GM12878 (cell line): ENCODE data around the gene TBC1D3I. TPM values are rescaled to one million over a fixed set of nuclear protein-coding genes. Genes with fewer than 3 reads are reported as not detected.
"Not testable (repeated sequence)": the region's sequence is repeated elsewhere in the genome, so short reads cannot be mapped to it uniquely, and the experiment has no call there.

Experiments used
- ATAC-seq: fragments of 200-7000 bp; cut with Tn5 transposase; 3 replicates; pipeline ENCODE4 v1.9.1; 2020; ENCODE audit warnings: mild to moderate bottlenecking, moderate library complexity
- BruUV-seq: library from RNA; stranded (reverse); fragments of 400-500 nt; replicated peaks from 2 replicates; lab custom pipeline; 2021; lab: Mats Ljungman, UMichigan
- CTCF ChIA-PET: fragments of 300-600 bp; sonication (Branson Sonifier 250); formaldehyde crosslinking; extraction: SDS; loops from one replicate; lab custom pipeline; 2021; ENCODE audit warnings: inconsistent platforms; lab: Yijun Ruan, JAX
- POLR2A ChIA-PET: fragments of 350-600 bp; formaldehyde crosslinking; extraction: SDS; loops from one replicate; lab custom pipeline; 2021; ENCODE audit warnings: inconsistent platforms; lab: Charles Lee
- RAD21 ChIA-PET: fragments of 300-600 bp; sonication (Branson Sonifier 250); formaldehyde crosslinking; loops from one replicate; lab custom pipeline; 2023; ENCODE audit warnings: antibody characterized with exemption; ENCODE audit not compliant: unreplicated experiment; lab: Charles Lee
- SMC1A ChIA-PET: fragments of 300-600 bp; sonication (Branson Sonifier 250); formaldehyde crosslinking; loops from one replicate; lab custom pipeline; 2023; ENCODE audit not compliant: unreplicated experiment, uncharacterized antibody; lab: Charles Lee
- DNase-seq: peaks from one replicate; pipeline ENCODE4 v3.0.0-alpha.2; 2011; ENCODE audit warnings: low read depth, low spot score
- FAIRE-seq: peaks from 3 replicates; lab custom pipeline; 2011; peaks lifted over from hg19 to GRCh38; lab: Jason Lieb, UNC
- H2AFZ ChIP-seq: 2 replicates; pipeline ENCODE4 v1.6.0; 2011; ENCODE audit warnings: low read depth, low read length, control low read depth; ENCODE audit not compliant: control insufficient read depth
- H3K27ac ChIP-seq: 2 replicates; pipeline ENCODE4 v1.5.1; 2011; ENCODE audit warnings: control low read depth; ENCODE audit not compliant: control insufficient read depth, insufficient read depth
- H3K27me3 ChIP-seq, 2 experiments: replicated peaks in 1 of 2; 2 replicates each; pipeline versions ENCODE4 v1.6.0 to v1.6.1; 2011; ENCODE audit warnings: low read length in 1 of 2; ENCODE audit not compliant: control insufficient read depth in 2 of 2, insufficient read depth in 2 of 2
- H3K36me3 ChIP-seq, 2 experiments: 2 replicates each; pipeline ENCODE4 v1.5.1; 2011; ENCODE audit warnings: low read length in 1 of 2; ENCODE audit not compliant: control insufficient read depth in 2 of 2, insufficient read depth in 2 of 2
- H3K4me1 ChIP-seq: 2 replicates; pipeline ENCODE4 v1.6.1; 2011; ENCODE audit warnings: mild to moderate bottlenecking, low read length, moderate library complexity, mixed read lengths; ENCODE audit not compliant: control insufficient read depth, insufficient read depth
- H3K4me2 ChIP-seq: 2 replicates; pipeline ENCODE4 v1.6.0; 2011; ENCODE audit warnings: control low read depth; ENCODE audit not compliant: control insufficient read depth, insufficient read depth
- H3K4me3 ChIP-seq: fragments of 200-600 bp; sonication (generic); 2 replicates; pipeline ENCODE4 v1.5.1; 2016
- H3K79me2 ChIP-seq: 2 replicates; pipeline ENCODE4 v1.6.0; 2011; ENCODE audit warnings: low read length; ENCODE audit not compliant: control insufficient read depth, insufficient read depth
- H3K9ac ChIP-seq: 2 replicates; pipeline ENCODE4 v1.8.0; 2011; ENCODE audit warnings: low read length, control low read depth, mixed read lengths; ENCODE audit not compliant: control insufficient read depth, insufficient read depth
- H3K9me3 ChIP-seq: replicated peaks from 3 replicates; pipeline ENCODE4 v1.5.1; 2011; ENCODE audit warnings: mild to moderate bottlenecking, low read length; ENCODE audit not compliant: control insufficient read depth, insufficient read depth
- H4K20me1 ChIP-seq: 2 replicates; pipeline ENCODE4 v1.6.0; 2011; ENCODE audit not compliant: control insufficient read depth, insufficient read depth
- whole genome bisulfite sequencing: methylation state at CpG from one replicate; pipeline ENCODE4 v1.1.6; 2016; ENCODE audit warnings: low lambda C conversion rate; ENCODE audit not compliant: insufficient replicate concordance, insufficient coverage; ENCODE audit errors: missing lambda C conversion rate; 5-methylcytosine and 5-hydroxymethylcytosine counted together
- in situ Hi-C: fragments of 300-500 bp; cut with MboI; formaldehyde crosslinking; loops from 9 replicates; pipeline ENCODE4 v1.14.3; 2018; ENCODE audit warnings: mixed read lengths
- intact Hi-C: fragments of 100-400 bp; cut with micrococcal nuclease; formaldehyde crosslinking; loops from one replicate; pipeline ENCODE4 v1.14.2; 2022; ENCODE audit not compliant: unreplicated experiment
- polyA plus RNA-seq, 11 experiments: library from polyadenylated mRNA; depleted of rRNA in 4 of 11; unstranded in 6 of 11; stranded (reverse) in 5 of 11; fragments of >200 nt; fragmentation: Nextera tagmentation in 4 of 11; fragmentation: Illumina TruSeq in 1 of 11; extraction: Ambion mirVana in 4 of 11; extraction: Trizol in 1 of 11; gene quantifications; 1 replicate in 1 of 11; 2 replicates in 10 of 11; pipeline versions ENCODE4 v1.2.1 to v1.2.3, GENCODE V29; 2011 to 2016; ENCODE audit warnings: inconsistent platforms in 2 of 11, missing spikeins in 2 of 11, low read depth in 1 of 11
- total RNA-seq, 4 experiments: library from RNA; depleted of rRNA in 3 of 4; stranded (reverse); fragments of >200 nt in 3 of 4; fragmentation: Illumina TruSeq in 1 of 4; extraction: Trizol in 1 of 4; gene quantifications; 2 replicates each; pipeline versions ENCODE4 v1.2.1 to v1.2.3, GENCODE V29; 2013 to 2021

Gene TBC1D3I
- total and polyA plus RNA-seq, 10 of the 15 experiments (the other 5 are each of a cell fraction or from before 2014, with no cell fraction given), result 0.06 to 0.41 TPM; not detected in 8

DNA sequence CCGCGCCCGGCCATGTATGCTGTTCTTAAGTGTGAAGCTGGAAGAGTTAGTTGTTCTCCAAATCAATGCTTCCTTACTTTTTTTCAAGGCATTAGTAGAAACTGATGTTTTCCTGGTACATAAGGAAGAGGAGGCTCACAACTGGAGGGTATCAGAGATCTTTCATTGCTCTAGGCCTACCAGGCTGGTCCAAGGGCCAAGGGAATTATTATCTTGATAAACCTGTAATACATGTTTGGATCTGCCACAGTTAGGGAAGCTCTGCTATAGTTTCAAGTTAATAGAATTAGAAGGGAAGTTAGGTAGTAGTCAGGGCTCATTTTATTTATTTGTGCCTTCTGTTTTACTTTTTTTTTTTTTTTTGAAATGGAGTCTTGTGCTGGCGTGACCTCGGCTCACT lies 19.8 kb upstream of the TBC1D3I start:
- RAD21 ChIA-PET, in situ Hi-C loops, H2AFZ ChIP-seq, intact Hi-C loops, H3K9ac ChIP-seq, ATAC-seq, POLR2A ChIA-PET, H3K9me3 ChIP-seq, H3K4me1 ChIP-seq, SMC1A ChIA-PET, BruUV-seq, H3K27me3 ChIP-seq, H3K36me3 ChIP-seq, H3K27ac ChIP-seq, H3K4me3 ChIP-seq, CTCF ChIA-PET, FAIRE-seq, H4K20me1 ChIP-seq, DNase-seq, H3K4me2 ChIP-seq, H3K79me2 ChIP-seq: not testable (repeated sequence)
- no CpG with 5 or more reads among the region's 5 CpGs for whole genome bisulfite sequencing

DNA sequence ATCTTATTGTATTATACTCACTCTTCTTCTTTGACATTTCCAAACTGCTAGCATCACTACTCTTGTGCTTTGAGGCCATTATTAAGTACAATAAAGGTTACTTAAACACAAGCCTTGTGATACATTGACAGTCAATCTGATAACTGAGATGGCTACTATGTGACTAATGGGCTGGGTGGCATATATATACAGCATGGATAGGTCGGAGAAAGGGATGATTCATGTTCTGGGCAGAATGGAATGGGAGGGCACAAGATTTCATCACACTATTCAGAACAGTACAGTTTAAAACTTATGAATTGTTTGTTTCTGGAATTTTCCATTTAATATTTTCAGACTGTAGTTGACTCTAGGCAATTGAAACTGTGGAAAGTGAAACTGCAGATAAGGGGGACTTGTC lies 18.9 kb upstream of the TBC1D3I start:
- ATAC-seq, H3K4me2 ChIP-seq, H3K27me3 ChIP-seq, H2AFZ ChIP-seq, BruUV-seq, SMC1A ChIA-PET, H4K20me1 ChIP-seq, H3K4me1 ChIP-seq, CTCF ChIA-PET, H3K9ac ChIP-seq, FAIRE-seq, intact Hi-C loops, in situ Hi-C loops, POLR2A ChIA-PET, RAD21 ChIA-PET, DNase-seq, H3K27ac ChIP-seq, H3K4me3 ChIP-seq, H3K36me3 ChIP-seq, H3K9me3 ChIP-seq, H3K79me2 ChIP-seq: not testable (repeated sequence)
- WGBS, result no CpG with 5 or more reads among the region's 1 CpG

DNA sequence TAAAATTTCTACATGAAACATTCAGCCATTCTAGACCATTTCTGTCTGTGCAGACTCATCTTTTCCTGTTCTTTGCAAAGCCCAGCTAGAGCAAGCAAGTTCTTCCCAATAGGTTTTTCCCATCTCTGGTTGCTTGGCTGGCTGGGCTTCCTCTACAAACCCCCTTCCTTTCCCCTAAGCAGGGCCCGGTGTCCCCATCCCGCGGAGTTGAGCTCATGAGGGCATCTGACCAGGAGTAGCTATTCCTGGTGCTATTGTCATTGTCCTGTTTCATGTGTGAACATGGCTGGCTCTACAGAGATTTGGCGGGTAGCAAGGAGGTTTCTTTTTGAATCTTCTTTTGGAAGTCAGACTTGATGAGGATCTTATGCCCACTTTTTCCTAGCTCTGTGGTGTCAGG lies 22.3 kb downstream of the TBC1D3I start:
- FAIRE-seq, ATAC-seq, BruUV-seq: not testable (repeated sequence)

More for the DNA sequence above, 22.3 kb downstream of the TBC1D3I start:
- H4K20me1 ChIP-seq, H3K9ac ChIP-seq, H3K4me1 ChIP-seq, in situ Hi-C loops, SMC1A ChIA-PET, H3K27me3 ChIP-seq, H3K4me3 ChIP-seq, RAD21 ChIA-PET, H3K79me2 ChIP-seq, DNase-seq, POLR2A ChIA-PET, H3K4me2 ChIP-seq, H3K9me3 ChIP-seq, H2AFZ ChIP-seq, CTCF ChIA-PET, H3K27ac ChIP-seq, intact Hi-C loops, H3K36me3 ChIP-seq: not testable (repeated sequence)
- WGBS, result 52% methylated on average over 3 of the region's 4 CpGs
